AG04450 (cell line): ENCODE measurements around the gene MACROD2. TPM values are rescaled to one million over a fixed set of nuclear protein-coding genes. Genes with fewer than 3 reads are reported as not detected.

ENCODE experiments used
- CTCF ChIA-PET: fragments of 300-600, 350-600 bp; formaldehyde crosslinking; extraction: SDS; loops from one replicate; lab custom pipeline; 2022; ENCODE audit warnings: antibody characterized with exemption, inconsistent platforms; lab: Charles Lee
- POLR2A ChIA-PET: fragments of 350-600 bp; formaldehyde crosslinking; extraction: SDS; loops from one replicate; lab custom pipeline; 2021; ENCODE audit warnings: antibody characterized with exemption, inconsistent platforms; lab: Yijun Ruan, JAX
- DNase-seq: peaks from one replicate; pipeline ENCODE4 v3.0.0-alpha.2; 2011; ENCODE audit warnings: low read depth, low spot score
- H3K27ac ChIP-seq: one replicate; pipeline ENCODE4 v1.5.1; 2012; ENCODE audit warnings: low read depth, low read length, control low read depth
- H3K27me3 ChIP-seq: one replicate; pipeline ENCODE4 v1.6.0; 2012; ENCODE audit warnings: low read length; ENCODE audit not compliant: control insufficient read depth, insufficient read depth
- H3K4me3 ChIP-seq: 2 replicates; pipeline ENCODE4 v1.5.1; 2011; ENCODE audit warnings: mild to moderate bottlenecking, low read depth, low read length, control low read depth
- H3K9me3 ChIP-seq: 2 replicates; pipeline ENCODE4 v1.5.1; 2012; ENCODE audit warnings: low read length; ENCODE audit not compliant: control insufficient read depth, insufficient read depth
- CTCF ChIP-seq: IDR thresholded peaks from 2 replicates; pipeline ENCODE4 v1.5.1; 2011; ENCODE audit warnings: low read depth, low read length, control low read depth, inconsistent platforms
- polyA plus RNA-seq: library from polyadenylated mRNA; depleted of rRNA; stranded (reverse); fragments of >200 nt; gene quantifications from 2 replicates; pipeline ENCODE4 v1.2.3, GENCODE V29; 2011

MACROD2 gene
- polyA plus RNA-seq, 1 experiment = 0.02 TPM

GRCh38 chr20:15047601-15048000 is 1052.3 kb downstream of the MACROD2 start:
- Histone ChIP-seq H3K27me3 (no peaks in the 10 kb centered on the region), H3K27ac (no peak overlapping the region), H3K4me3 (no peak overlapping the region), H3K9me3 (peaks cover 3% of the 10 kb centered on the region; the same call in 1 of the 2 replicates)
- TF ChIP-seq CTCF = no peak
- POLR2A ChIA-PET = no interaction called here
- no peak for DNase-seq
- CTCF ChIA-PET = no interaction called here

GRCh38 chr20:15056246-15056645 is 1060.9 kb downstream of the MACROD2 start:
- CTCF ChIA-PET = no interaction called here
- DNase-seq = no peak

DNA sequence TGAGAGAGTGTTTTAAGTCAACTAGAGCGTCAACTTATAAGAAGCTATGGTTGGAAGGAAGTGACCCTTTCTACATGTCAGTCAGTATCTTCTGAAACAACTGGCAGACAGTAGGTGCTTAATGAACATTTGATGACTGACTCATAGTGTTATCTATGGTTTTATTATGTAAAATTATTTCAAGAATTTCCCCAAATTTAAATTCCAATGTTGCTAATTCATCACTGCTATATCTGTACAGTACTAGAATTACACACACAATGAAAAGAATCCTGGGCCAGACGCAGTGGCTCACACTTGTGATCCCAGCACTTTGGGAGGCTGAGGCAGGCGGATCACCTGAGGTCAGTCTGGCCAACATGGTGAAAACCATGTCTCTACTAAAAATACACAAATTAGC is 1063.5 kb downstream of the MACROD2 start:
- no peak overlapping the region for H3K4me3 ChIP-seq
- H3K9me3 ChIP-seq = no peaks in the 10 kb centered on the region
- ChIA-PET CTCF (interaction anchor here (1.2 kb wide), 1 partner anchor 721 kb away, joined by 3 read pairs; the partner anchor contains the start of gene FLRT3), POLR2A (no interaction called here)
- TF ChIP-seq CTCF = no peak
- no peak for DNase-seq
- no peak overlapping the region for H3K27ac ChIP-seq
- no peaks in the 10 kb centered on the region for H3K27me3 ChIP-seq

More at GRCh38 chr20:15056246-15056645, 1060.9 kb downstream of the MACROD2 start:
- TF ChIP-seq CTCF = no peak
- Histone ChIP-seq H3K27me3 (no peaks in the 10 kb centered on the region), H3K4me3 (no peak overlapping the region), H3K9me3 (peaks cover 3% of the 10 kb centered on the region; the same call in 1 of the 2 replicates), H3K27ac (no peak overlapping the region)
- POLR2A ChIA-PET = no interaction called here

DNA sequence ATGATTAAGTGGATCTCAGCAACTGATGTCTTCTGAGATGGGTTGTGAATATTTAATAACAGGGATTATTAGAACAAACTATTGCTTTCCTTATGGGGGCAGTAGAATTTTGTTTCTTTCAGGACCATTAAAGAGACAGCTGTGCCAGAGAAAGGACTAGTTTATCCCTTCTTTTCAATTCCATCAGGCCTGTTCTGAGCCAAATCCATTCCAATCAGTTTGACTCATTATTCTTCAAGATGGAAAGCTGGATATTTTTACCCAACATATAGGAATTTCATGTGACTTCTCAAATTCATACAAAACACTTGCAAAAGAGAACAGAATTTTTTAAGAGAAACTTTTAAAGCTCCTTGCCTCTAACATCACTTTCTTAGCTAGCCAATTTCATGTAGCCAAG is 1064.1 kb downstream of the MACROD2 start:
- ChIA-PET CTCF (interaction anchor here (1.2 kb wide), 1 partner anchor 722 kb away, joined by 3 read pairs; the partner anchor contains the start of gene FLRT3), POLR2A (no interaction called here)
- no peaks in the 10 kb centered on the region for H3K27me3 ChIP-seq
- H3K9me3 ChIP-seq = no peaks in the 10 kb centered on the region
- no peak overlapping the region for H3K4me3 ChIP-seq
- no peak overlapping the region for H3K27ac ChIP-seq
- no peak for TF ChIP-seq CTCF
- DNase-seq = no peak

DNA sequence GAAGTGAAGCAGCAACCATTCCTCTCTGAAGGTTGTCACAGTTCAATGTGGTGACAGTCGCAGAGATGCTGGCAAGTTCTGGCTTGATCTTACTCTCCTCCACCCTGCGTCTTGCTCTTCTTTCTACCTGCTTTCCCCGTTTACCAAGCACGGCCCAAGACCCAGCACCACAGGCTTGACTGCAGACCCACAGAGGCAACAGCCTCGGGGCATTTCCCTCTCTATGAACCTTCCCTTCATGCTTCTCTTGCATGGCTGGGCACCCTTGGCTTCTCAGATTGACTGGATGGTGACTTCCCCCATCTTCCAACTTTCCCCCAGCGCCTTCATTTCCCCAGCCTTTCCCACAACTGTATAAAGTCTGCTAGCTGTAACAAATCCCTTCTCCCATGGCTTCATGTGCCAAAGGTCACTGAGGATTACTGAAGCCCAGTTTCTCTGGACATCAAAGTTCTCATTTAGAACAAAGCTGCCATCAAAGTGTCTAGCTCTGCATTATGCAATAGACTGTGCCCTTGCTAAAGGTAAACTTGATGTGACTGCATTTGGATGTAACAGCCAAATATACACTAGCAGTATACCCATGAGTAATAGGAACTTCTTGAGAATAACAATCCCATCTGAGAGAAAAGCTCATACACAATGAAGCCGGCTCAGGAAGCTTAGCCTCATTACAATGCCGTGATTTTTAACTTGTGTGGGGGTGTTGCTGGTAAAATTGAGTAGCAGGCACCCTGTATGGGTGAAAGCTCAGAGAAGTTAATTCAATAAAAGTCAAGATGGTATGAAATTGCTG is 1065.1 kb downstream of the MACROD2 start:
- CTCF ChIA-PET = interaction anchor here (1.2 kb wide), 1 partner anchor 723 kb away, joined by 3 read pairs; the partner anchor contains the start of gene FLRT3
- POLR2A ChIA-PET = no interaction called here
- no peak overlapping the region for H3K4me3 ChIP-seq
- H3K9me3 ChIP-seq = no peaks in the 10 kb centered on the region
- TF ChIP-seq CTCF = no peak
- no peaks in the 10 kb centered on the region for H3K27me3 ChIP-seq
- DNase-seq = no peak
- H3K27ac ChIP-seq = no peak overlapping the region
